Measurements from ENCODE around the gene CREB3L2. TPM values are rescaled to one million over a fixed set of nuclear protein-coding genes. Genes with fewer than 3 reads are reported as not detected.
"Not testable (repeated sequence)": the region's sequence is repeated elsewhere in the genome, so short reads cannot be mapped to it uniquely, and the experiment has no call there.

Gene CREB3L2
- total RNA-seq, 2 experiments from 2014 or later: 22.7 to 79.0 TPM

DNA sequence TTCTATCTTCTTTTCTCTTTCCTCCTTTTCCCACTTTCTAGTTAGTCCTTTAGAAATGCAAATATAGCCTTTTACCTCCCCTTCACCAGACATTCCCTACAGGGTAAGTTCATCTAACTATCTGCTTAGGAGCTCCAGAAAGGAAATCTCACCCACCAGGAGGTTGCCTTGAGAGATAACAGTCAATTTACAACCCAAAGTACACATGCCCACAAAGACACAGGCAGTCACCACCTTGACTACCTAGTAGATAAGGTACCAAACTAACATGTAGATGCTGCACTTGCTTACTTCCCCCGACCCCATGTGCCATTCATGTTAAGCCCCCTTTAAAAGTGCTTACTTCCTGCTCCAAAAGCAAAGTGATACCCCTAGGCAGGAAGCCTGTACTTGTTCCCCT, 12.8 kb upstream of the CREB3L2 start:
- H3K9me2 ChIP-seq (ENCODE audit: insufficient read depth, low read length): no peaks in the 10 kb centered on the region
- no peak for TF ChIP-seq EZH2phosphoT487 (IDR thresholded peaks at IDR 0.05; ENCODE audit: borderline replicate concordance, low read depth, low read length)
- TF ChIP-seq, protein P1, sequence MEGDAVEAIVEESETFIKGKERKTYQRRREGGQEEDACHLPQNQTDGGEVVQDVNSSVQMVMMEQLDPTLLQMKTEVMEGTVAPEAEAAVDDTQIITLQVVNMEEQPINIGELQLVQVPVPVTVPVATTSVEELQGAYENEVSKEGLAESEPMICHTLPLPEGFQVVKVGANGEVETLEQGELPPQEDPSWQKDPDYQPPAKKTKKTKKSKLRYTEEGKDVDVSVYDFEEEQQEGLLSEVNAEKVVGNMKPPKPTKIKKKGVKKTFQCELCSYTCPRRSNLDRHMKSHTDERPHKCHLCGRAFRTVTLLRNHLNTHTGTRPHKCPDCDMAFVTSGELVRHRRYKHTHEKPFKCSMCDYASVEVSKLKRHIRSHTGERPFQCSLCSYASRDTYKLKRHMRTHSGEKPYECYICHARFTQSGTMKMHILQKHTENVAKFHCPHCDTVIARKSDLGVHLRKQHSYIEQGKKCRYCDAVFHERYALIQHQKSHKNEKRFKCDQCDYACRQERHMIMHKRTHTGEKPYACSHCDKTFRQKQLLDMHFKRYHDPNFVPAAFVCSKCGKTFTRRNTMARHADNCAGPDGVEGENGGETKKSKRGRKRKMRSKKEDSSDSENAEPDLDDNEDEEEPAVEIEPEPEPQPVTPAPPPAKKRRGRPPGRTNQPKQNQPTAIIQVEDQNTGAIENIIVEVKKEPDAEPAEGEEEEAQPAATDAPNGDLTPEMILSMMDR (conservative IDR thresholded peaks at IDR 0.05; ENCODE audit: low read length): no peak
- no peaks in the 10 kb centered on the region for H3K79me2 ChIP-seq (ENCODE audit: insufficient read depth, low read depth, low read length)
- no peak overlapping the region for H2AFZ ChIP-seq (ENCODE audit: low read length)
- H3K4me3 ChIP-seq (ENCODE audit: low read depth, low read length, poor library complexity, severe bottlenecking): no peak overlapping the region
- no peaks in the 10 kb centered on the region for H3K9me3 ChIP-seq (ENCODE audit: low read length)
- no peaks in the 10 kb centered on the region for H3K4me1 ChIP-seq (ENCODE audit: insufficient read depth, low read length, poor library complexity, severe bottlenecking)
- H3K36me3 ChIP-seq (ENCODE audit: insufficient read depth, low read length): no peaks in the 10 kb centered on the region
- CTCF ChIA-PET (ENCODE audit: unreplicated experiment): no interaction called here
- POLR2A ChIA-PET: interaction anchor here (0.8 kb wide), 1 partner anchor 15 kb away, joined by 3 read pairs; no protein-coding TSS in a partner anchor
- intact Hi-C loops (cut with micrococcal nuclease; ENCODE audit: unreplicated experiment): no loop called here
- H3K4me2 ChIP-seq (ENCODE audit: low read length): no peak overlapping the region
- no TSS peak for BruUV-seq (replicated peaks)
- DNase-seq (ENCODE audit: low spot score): no peak
- no peaks in the 10 kb centered on the region for H4K20me1 ChIP-seq (ENCODE audit: insufficient read depth, low read length)
- no peak overlapping the region for H3K27ac ChIP-seq (ENCODE audit: low read depth, low read length, poor library complexity, severe bottlenecking)

DNA sequence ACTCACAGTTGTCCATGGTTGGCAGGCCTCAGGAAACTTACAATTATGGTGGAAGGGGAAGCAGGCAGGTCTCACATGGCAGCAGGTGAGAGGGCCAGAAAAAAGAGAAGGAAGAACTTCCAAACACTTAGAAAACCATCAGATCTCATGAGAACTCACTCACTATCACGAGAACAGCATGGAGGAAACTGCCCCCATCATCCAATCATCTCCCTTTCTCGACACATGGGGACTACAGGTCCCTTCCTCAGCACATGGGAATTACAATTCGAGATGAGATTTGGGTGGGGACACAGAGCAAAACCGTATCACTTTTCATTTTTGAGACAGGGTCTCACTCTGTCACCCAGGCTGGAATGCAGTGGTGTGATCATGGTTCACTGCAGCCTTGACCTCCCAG, 12.3 kb upstream of the CREB3L2 start:
- BruUV-seq (replicated peaks); H2AFZ ChIP-seq (ENCODE audit: low read length); CTCF ChIA-PET (ENCODE audit: unreplicated experiment); H3K36me3 ChIP-seq (ENCODE audit: insufficient read depth, low read length); DNase-seq (ENCODE audit: low spot score); H3K9me3 ChIP-seq (ENCODE audit: low read length); H3K4me3 ChIP-seq (ENCODE audit: low read depth, low read length, poor library complexity, severe bottlenecking); H3K27ac ChIP-seq (ENCODE audit: low read depth, low read length, poor library complexity, severe bottlenecking); H3K79me2 ChIP-seq (ENCODE audit: insufficient read depth, low read depth, low read length); H3K9me2 ChIP-seq (ENCODE audit: insufficient read depth, low read length); H3K4me2 ChIP-seq (ENCODE audit: low read length); intact Hi-C loops (cut with micrococcal nuclease; ENCODE audit: unreplicated experiment); H3K4me1 ChIP-seq (ENCODE audit: insufficient read depth, low read length, poor library complexity, severe bottlenecking); H4K20me1 ChIP-seq (ENCODE audit: insufficient read depth, low read length): not testable (repeated sequence)
- POLR2A ChIA-PET: interaction anchor here (0.8 kb wide), 1 partner anchor 15 kb away, joined by 3 read pairs; no protein-coding TSS in a partner anchor

DNA sequence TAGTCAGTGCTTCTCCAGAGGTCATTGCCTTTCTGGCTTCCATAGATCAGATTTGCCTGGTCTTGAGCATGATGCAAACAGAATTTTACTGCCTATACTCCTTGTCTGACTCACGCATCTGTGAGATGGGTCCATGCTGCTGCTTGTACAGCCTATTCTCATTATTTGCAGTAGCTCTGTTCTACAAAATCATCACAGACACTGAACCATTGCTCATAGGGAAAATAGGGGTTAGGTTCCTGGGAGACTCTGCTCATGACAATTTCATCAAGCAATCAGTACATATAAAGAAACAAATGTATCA, 7.4 kb upstream of the CREB3L2 start:
- no peaks in the 10 kb centered on the region for H3K36me3 ChIP-seq (ENCODE audit: insufficient read depth, low read length)
- intact Hi-C loops (cut with micrococcal nuclease; ENCODE audit: unreplicated experiment): loop anchor here (5.0 kb wide), 1 partner anchor 728 kb away; no protein-coding TSS in a partner anchor
- TF ChIP-seq, protein P1 (conservative IDR thresholded peaks at IDR 0.05; ENCODE audit: low read length): no peak
- TF ChIP-seq EZH2phosphoT487 (IDR thresholded peaks at IDR 0.05; ENCODE audit: borderline replicate concordance, low read depth, low read length): no peak
- no peaks in the 10 kb centered on the region for H3K79me2 ChIP-seq (ENCODE audit: insufficient read depth, low read depth, low read length)
- DNase-seq (ENCODE audit: low spot score): no peak
- H3K9me2 ChIP-seq (ENCODE audit: insufficient read depth, low read length): no peaks in the 10 kb centered on the region
- H3K9me3 ChIP-seq (ENCODE audit: low read length): no peaks in the 10 kb centered on the region
- BruUV-seq (replicated peaks): no TSS peak
- ChIA-PET CTCF (ENCODE audit: unreplicated experiment) (interaction anchor here (0.7 to 1.6 kb wide), 2 partner anchors 9 to 105 kb away, joined by 3 to 4 read pairs; no protein-coding TSS in a partner anchor), POLR2A (interaction anchor here (0.7 to 3.9 kb wide), 2 partner anchors 106 to 354 kb away, joined by 3 to 15 read pairs; no protein-coding TSS in a partner anchor)
- H3K4me1 ChIP-seq (ENCODE audit: insufficient read depth, low read length, poor library complexity, severe bottlenecking): no peaks in the 10 kb centered on the region
- no peaks in the 10 kb centered on the region for H4K20me1 ChIP-seq (ENCODE audit: insufficient read depth, low read length)
- no peak overlapping the region for H3K4me2 ChIP-seq (ENCODE audit: low read length)
- H3K4me3 ChIP-seq (ENCODE audit: low read depth, low read length, poor library complexity, severe bottlenecking): no peak overlapping the region
- H2AFZ ChIP-seq (ENCODE audit: low read length): no peak overlapping the region; the same call in 1 of the 2 replicates
- no peak overlapping the region for H3K27ac ChIP-seq (ENCODE audit: low read depth, low read length, poor library complexity, severe bottlenecking)

Measured in OCI-LY7 (cell line).